A549 (cell line): ENCODE measurements around the gene MRPS16.

Source experiments
- CBX8 ChIP-seq: fragments of 200-600 bp; sonication (generic); IDR thresholded peaks from 2 replicates; pipeline ENCODE4 v1.6.1; 2016
- CEBPB ChIP-seq, 2 experiments: fragments of >200 bp in 1 of 2; sonication (Bioruptor Twin) in 1 of 2; formaldehyde crosslinking in 1 of 2; IDR thresholded peaks; 2 replicates each; pipeline ENCODE4 v1.6.1; 2012 to 2016
- EP300 ChIP-seq, 2 experiments: fragments of >200 bp; sonication (Bioruptor Twin); formaldehyde crosslinking; IDR thresholded peaks; 2 replicates in 1 of 2; 3 replicates in 1 of 2; pipeline ENCODE4 v1.6.1; 2016 to 2017
- MYC ChIP-seq: IDR thresholded peaks from 2 replicates; pipeline ENCODE4 v1.6.1; 2012; ENCODE audit warnings: mild to moderate bottlenecking, inconsistent platforms, low read length, improper control_type of control experiment, borderline replicate concordance
- POLR2AphosphoS2 ChIP-seq: conservative IDR thresholded peaks from 2 replicates; pipeline ENCODE4 v1.6.1; 2012; ENCODE audit warnings: low read length, improper control_type of control experiment, inconsistent platforms
- TF ChIP-seq, protein P1 (sequence below): fragments of >200 bp; sonication (Bioruptor Twin); formaldehyde crosslinking; IDR thresholded peaks from 3 replicates; pipeline ENCODE4 v1.5.1; 2016
- TF ChIP-seq, protein P2 (sequence below): fragments of 450-650 bp; IDR thresholded peaks from 2 replicates; pipeline ENCODE4 v1.6.1; 2014; ENCODE audit warnings: antibody characterized with exemption

DNA sequence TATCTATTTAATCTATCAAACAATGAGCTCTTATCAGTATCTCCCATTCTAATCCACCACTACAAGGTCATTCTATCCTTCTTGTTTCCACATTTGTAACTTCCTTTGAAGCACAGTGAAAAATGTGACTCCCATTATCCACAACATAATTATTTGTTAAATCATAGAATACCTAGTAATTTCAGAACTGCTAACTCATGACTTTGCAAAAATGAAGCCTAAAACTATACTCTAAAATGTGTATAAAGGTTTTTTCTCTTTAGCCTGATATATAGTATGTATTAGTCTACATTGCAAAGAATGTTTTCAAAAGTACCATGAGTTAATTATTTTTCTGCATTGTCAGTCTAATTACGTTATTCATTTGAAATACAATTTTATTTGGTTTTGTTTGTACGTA, 12.0 kb upstream of the MRPS16 start:
- TF ChIP-seq EP300 (IDR thresholded peaks at IDR 0.05) (no peak), MYC (no peak), POLR2AphosphoS2 (no peak), CBX8 (no peak), CEBPB (IDR thresholded peaks at IDR 0.05) (no peak)
- TF ChIP-seq, protein P1, sequence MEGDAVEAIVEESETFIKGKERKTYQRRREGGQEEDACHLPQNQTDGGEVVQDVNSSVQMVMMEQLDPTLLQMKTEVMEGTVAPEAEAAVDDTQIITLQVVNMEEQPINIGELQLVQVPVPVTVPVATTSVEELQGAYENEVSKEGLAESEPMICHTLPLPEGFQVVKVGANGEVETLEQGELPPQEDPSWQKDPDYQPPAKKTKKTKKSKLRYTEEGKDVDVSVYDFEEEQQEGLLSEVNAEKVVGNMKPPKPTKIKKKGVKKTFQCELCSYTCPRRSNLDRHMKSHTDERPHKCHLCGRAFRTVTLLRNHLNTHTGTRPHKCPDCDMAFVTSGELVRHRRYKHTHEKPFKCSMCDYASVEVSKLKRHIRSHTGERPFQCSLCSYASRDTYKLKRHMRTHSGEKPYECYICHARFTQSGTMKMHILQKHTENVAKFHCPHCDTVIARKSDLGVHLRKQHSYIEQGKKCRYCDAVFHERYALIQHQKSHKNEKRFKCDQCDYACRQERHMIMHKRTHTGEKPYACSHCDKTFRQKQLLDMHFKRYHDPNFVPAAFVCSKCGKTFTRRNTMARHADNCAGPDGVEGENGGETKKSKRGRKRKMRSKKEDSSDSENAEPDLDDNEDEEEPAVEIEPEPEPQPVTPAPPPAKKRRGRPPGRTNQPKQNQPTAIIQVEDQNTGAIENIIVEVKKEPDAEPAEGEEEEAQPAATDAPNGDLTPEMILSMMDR, result no peak
- TF ChIP-seq, protein P2, sequence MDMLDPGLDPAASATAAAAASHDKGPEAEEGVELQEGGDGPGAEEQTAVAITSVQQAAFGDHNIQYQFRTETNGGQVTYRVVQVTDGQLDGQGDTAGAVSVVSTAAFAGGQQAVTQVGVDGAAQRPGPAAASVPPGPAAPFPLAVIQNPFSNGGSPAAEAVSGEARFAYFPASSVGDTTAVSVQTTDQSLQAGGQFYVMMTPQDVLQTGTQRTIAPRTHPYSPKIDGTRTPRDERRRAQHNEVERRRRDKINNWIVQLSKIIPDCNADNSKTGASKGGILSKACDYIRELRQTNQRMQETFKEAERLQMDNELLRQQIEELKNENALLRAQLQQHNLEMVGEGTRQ, result no peak
